ENCODE data around the gene TSTD2. TPM values are rescaled to one million over a fixed set of nuclear protein-coding genes. Genes with fewer than 3 reads are reported as not detected.

The TSTD2 gene
- total RNA-seq: 10 to 100 TPM; 11.6 to 19.9 (median 14.5) TPM

DNA sequence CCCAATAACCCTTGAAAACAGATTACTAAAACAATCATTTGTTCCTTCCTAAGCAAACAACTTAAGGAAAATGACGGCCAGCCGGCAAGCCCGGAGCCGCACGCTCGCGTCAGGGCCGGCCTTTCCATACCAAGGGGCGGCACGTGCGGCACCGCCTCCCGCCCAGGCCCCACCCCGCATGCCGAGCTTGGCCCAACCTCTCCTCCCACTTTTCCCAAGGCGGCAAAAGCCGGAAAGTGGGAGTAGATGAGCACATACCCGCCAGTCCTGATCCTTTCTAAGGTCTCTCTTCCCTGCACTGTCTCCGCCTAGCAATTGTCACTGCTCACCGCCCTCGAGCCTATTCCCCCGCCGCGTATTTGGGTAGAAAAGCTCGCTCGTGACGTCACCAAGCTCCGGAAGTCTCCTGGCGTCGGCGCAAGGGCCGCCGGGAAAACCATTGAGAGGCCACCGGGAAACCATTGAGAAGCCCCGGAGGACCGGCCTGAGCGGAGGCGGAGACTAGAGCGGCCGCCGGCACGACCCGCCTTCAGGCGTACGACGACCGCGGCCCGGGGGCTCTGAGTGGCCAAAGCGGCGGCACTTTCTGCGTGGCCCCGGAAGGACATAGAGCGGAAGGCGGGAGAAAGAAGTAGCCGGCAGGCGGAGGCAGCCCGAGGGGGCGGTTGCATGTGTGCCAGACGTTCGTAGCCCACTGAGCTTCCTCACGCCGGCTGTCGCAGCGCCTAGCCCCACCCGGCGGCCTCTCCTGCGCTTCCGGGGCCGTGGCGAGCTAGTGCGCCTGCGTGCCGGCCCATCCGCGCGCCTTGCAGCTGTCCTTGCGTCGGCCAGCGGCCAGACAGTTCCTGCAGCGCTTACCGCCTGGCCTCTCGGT, at the start of gene TSTD2, which contains the start of gene NCBP1:
Gene TSTD2 (minus strand): TSS at position 384 of the 874 bp plus-strand sequence. CDS start 5,806 bp downstream, outside the sequence.
Gene NCBP1 (plus strand): TSS at position 837 of the 874 bp plus-strand sequence. CDS start 61 bp downstream, outside the sequence.
- peak within 1 kb of the TSS; percentile 86 to 92 (median 88) for H3K4me3 ChIP-seq
- no peaks in the 10 kb centered on the region for H3K9me3 ChIP-seq
- in situ Hi-C loops (cut with MboI; ENCODE audit: low sequenced_read_pairs in 4 of 4): no loop called here
- DNase-seq (peak; percentile 96 to 98), ATAC-seq (peak; percentile 87 to 88)
- peaks cover 53 to 56% of the 10 kb centered on the region in 2 donors for H3K4me1 ChIP-seq
- H3K27me3 ChIP-seq: no peaks in the 10 kb centered on the region
- peak within 1 kb of the TSS; percentile 91 to 99 (median 98) for H3K27ac ChIP-seq
- intact Hi-C loops (cut with DNase I; ENCODE audit: low total_unique reads): loop anchor here (2.0 to 10.0 kb wide), 6 partner anchors 64 to 1218 kb away; partner anchors contain the start of genes ANKS6, ANP32B, TBC1D2 and XPA
- TF ChIP-seq, protein P1, sequence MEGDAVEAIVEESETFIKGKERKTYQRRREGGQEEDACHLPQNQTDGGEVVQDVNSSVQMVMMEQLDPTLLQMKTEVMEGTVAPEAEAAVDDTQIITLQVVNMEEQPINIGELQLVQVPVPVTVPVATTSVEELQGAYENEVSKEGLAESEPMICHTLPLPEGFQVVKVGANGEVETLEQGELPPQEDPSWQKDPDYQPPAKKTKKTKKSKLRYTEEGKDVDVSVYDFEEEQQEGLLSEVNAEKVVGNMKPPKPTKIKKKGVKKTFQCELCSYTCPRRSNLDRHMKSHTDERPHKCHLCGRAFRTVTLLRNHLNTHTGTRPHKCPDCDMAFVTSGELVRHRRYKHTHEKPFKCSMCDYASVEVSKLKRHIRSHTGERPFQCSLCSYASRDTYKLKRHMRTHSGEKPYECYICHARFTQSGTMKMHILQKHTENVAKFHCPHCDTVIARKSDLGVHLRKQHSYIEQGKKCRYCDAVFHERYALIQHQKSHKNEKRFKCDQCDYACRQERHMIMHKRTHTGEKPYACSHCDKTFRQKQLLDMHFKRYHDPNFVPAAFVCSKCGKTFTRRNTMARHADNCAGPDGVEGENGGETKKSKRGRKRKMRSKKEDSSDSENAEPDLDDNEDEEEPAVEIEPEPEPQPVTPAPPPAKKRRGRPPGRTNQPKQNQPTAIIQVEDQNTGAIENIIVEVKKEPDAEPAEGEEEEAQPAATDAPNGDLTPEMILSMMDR (IDR thresholded peaks at IDR 0.05 in 4 of 5, conservative IDR thresholded peaks at IDR 0.05 in 1 of 5): peak in 1 of 5 experiments; percentile 8
- peak; percentile 83 to 87 for TF ChIP-seq POLR2A (IDR thresholded peaks at IDR 0.05)
- no peaks in the 10 kb centered on the region for H3K36me3 ChIP-seq

DNA sequence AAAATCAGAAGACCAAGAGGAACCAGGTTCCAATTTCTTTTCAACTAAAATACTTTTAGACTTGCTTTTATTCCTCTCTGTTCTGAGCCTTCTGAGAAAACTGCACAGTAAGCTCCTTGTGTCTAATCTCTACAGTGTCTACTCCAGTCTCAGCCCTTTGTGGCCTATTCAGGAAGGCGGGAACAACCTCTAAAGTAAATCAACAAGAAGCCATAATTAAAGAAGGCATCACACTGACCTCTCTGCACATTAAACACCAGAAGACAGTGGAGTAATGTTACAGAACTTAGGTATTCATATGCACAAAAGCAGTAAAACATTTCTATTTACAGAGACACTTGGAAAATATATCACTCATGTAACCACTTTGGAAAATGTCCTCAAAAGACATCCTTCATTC, 49.1 kb upstream of the TSTD2 start:
- Histone ChIP-seq H3K9me3 (no peaks in the 10 kb centered on the region), H3K36me3 (peaks cover 0 to 81% of the 10 kb centered on the region in 2 donors), H3K27me3 (no peaks in the 10 kb centered on the region), H3K27ac (no peak overlapping the region), H3K4me3 (no peak overlapping the region), H3K4me1 (no peaks in the 10 kb centered on the region)
- in situ Hi-C loops (cut with MboI; ENCODE audit: low sequenced_read_pairs in 4 of 4): loop anchor here in 1 of 4 donors (25.0 kb wide), 1 partner anchor 330 kb away; no protein-coding TSS in a partner anchor
- ATAC-seq (no peak), DNase-seq (no peak)
- no peak for TF ChIP-seq POLR2A (IDR thresholded peaks at IDR 0.05)
- TF ChIP-seq, protein P1 (IDR thresholded peaks at IDR 0.05 in 4 of 5, conservative IDR thresholded peaks at IDR 0.05 in 1 of 5): no peak
- intact Hi-C loops (cut with DNase I; ENCODE audit: low total_unique reads): no loop called here

DNA sequence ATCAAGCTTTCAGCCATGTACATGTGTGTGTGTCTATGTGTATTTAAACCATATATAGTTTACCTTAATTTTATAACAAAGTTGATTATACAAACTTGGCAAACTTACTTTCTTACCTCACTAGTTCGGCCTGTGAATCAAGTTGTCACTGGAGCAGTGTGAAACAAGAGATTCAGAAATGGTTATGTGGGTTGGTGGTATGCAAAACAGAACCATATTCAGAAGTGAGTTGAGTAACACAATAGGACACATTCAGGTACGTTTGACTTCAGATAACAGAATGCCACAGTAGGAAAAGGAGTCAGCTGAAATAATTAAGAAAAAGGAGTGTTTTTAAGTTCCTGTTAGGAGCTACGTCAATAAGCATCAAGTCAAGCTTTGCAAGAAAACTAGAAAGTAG, 42.5 kb upstream of the TSTD2 start:
- H3K27ac ChIP-seq: no peak overlapping the region
- TF ChIP-seq, protein P1 (IDR thresholded peaks at IDR 0.05 in 4 of 5, conservative IDR thresholded peaks at IDR 0.05 in 1 of 5): no peak
- no peaks in the 10 kb centered on the region for H3K27me3 ChIP-seq
- peaks cover 5 to 81% of the 10 kb centered on the region in 2 donors for H3K36me3 ChIP-seq
- DNase-seq: no peak
- intact Hi-C loops (cut with DNase I; ENCODE audit: low total_unique reads) (no loop called here), in situ Hi-C loops (cut with MboI; ENCODE audit: low sequenced_read_pairs in 4 of 4) (loop anchor here in 1 of 4 donors (25.0 kb wide), 1 partner anchor 337 kb away; no protein-coding TSS in a partner anchor)
- H3K4me3 ChIP-seq: no peak overlapping the region
- H3K9me3 ChIP-seq: no peaks in the 10 kb centered on the region
- H3K4me1 ChIP-seq: no peaks in the 10 kb centered on the region
- ATAC-seq: no peak

GRCh38 chr9:97673922-97674321, 40.8 kb upstream of the TSTD2 start:
- peaks cover 5 to 86% of the 10 kb centered on the region in 2 donors for H3K36me3 ChIP-seq
- DNase-seq: no peak
- no peak overlapping the region for H3K4me3 ChIP-seq
- TF ChIP-seq, protein P1 (IDR thresholded peaks at IDR 0.05 in 4 of 5, conservative IDR thresholded peaks at IDR 0.05 in 1 of 5): no peak
- TF ChIP-seq POLR2A (IDR thresholded peaks at IDR 0.05): no peak
- no peaks in the 10 kb centered on the region for H3K27me3 ChIP-seq
- no peaks in the 10 kb centered on the region for H3K9me3 ChIP-seq
- in situ Hi-C loops (cut with MboI; ENCODE audit: low sequenced_read_pairs in 4 of 4) (no loop called here), intact Hi-C loops (cut with DNase I; ENCODE audit: low total_unique reads) (no loop called here)
- H3K4me1 ChIP-seq: no peaks in the 10 kb centered on the region
- H3K27ac ChIP-seq: no peak overlapping the region
- ATAC-seq: no peak
